GOT3 (cell line): Measurements from ENCODE around the gene SGCA.
A peak's percentile ranks its signal among the peaks of the same experiment; 100 is the strongest.

Experiments used
- DNase-seq: peaks from one replicate; lab custom pipeline; 2025; ENCODE audit warnings: mixed read lengths; lab: John Stamatoyannopoulos, UW

Gene SGCA

GRCh38 chr17:50209472-50210239 is 43.9 kb downstream of the SGCA start:
- peak; percentile 85 for DNase-seq

DNA sequence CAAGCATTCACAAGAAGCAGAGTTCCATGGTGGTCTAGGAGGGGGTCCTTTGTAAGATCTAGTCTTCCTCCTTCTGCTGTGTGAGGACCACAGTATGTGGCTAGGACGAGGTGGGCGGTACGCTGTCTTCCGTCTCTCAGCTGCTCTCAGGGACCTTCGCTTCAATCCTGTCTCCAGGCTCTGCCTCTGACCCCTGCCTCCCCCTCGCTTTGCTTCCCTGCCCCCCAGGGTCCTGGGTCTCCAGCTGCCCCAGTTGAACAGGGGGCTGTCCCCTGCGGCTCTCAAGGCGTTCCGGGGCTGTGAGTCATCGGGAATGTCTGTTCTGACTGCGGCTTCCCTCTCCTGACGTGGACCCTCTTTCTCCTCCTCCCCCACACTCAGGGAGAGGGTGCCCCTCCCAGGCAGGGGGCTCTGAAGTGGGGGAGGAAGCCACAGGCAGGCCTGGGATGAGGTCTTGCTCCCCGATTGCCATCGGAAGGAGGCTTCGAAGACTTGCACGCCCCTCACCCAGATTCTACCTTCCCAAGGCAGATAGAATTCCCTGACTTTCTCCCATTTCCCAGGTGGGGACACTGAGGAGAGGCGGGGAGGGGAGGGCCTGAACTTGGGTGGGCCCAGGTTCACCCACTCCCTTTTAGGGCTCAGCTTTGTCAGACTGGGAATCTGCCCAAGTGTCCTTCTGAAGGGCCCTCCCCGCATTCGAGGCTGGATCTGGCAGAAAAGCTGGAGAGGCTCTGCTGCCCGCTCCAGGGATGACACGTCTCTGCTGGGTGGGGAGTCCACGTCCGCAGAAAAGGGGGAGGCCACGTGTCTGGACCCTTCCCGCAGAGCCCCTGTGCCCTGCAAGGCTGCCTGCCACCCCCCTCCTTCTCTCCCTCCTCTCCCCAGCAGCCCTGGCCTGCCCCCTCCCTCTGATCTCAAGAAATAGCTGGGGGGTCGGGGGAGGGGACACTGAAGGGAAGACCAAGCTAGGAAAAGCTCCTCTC is 44.7 kb downstream of the SGCA start:
- DNase-seq: peak; percentile 39

DNA sequence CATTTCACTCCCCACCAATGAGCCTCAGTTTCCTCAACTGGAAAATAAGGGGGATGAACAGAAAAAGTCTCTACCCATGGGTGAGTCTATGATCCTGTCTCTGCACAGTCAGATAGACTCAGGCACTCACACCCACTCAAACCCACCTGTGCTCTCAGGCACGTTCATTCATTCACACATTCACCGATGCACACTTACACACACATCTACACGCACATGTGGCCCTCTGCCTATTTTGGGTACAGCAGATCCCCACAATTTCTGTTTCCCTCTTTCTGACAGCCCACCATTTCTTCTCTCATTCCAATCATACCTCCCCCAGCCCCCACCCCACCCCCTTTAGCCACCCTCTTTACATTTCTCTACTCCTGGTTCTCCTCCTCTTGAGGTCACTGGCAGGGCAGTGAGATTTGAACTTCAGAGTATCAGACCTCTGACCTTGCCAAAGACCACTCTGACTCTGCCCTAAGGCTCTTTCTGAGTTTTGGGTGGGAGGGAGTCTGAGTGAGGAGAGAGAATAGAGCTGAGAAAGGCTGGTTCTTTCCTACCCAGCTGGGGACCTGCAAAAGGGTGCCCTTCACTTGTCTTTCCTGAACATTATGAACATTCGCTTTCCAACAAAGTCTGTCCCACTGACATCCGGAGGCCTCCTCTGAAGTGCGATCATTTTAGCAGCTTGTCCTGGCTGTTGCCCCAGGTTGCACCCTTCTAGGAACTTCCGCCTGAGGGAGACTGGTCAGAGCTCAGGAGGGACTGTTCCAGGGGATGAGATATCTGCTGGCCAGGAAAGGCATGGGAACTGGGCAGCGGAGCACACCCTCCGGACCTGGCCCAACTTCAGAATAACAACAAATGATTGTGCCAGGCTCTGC is 45.7 kb downstream of the SGCA start:
- no peak for DNase-seq

GRCh38 chr17:50212121-50212843 is 46.5 kb downstream of the SGCA start:
- DNase-seq: no peak

- DNase-seq: no peak
Measured at GRCh38 chr17:50213026-50214022, 47.5 kb downstream of the SGCA start.

- no peak for DNase-seq
Measured at GRCh38 chr17:50214976-50215760, 49.4 kb downstream of the SGCA start.

DNA sequence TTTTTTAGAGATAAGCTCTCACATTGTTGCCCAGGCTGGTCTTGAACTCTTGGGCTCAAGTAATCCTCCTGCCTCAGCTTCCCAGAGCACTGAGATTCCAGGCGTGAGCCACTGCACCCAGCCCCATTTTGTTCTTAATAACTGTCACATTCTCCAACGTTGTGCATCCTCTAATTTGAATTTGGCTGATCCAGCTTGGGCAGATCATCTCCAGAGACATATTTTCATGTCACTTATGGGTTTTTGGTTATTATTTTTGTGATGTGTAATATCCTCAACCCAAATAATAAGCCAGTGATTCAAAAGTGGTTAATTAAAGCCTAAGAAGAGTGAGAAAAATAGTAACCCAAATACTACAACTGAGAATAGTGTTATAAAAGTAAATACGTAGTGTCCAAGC is 51.8 kb downstream of the SGCA start:
- DNase-seq: no peak

- no peak for DNase-seq
Measured at GRCh38 chr17:50218071-50218759, 52.4 kb downstream of the SGCA start.

DNA sequence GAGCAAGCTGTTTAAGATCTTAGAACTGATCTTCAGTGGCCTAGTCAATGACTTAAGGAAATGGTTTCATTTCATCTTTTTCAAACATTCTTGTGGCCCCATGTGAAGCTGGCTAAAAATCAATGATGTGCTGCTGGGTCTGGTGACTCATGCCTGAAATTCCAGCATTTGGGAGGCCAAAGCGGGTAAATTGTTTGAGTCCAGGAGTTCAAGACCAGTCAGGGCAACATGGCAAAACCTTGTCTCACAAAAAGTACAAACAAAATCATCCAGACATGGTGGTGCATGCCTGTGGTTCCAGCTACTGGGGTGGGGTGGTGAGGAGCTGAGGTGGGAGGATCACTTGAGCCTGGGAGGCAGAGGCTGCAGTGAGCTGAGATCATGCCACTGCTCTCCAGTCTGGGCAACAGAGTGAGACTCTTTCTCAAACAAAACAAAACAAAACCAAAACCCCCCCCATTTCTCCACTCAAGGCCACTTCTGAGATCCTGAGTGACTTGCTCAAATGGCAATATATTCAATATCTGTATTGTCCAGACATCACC is 53.0 kb downstream of the SGCA start:
- no peak for DNase-seq

GRCh38 chr17:50219342-50219741 is 53.5 kb downstream of the SGCA start:
- no peak for DNase-seq

- DNase-seq: no peak
Measured at GRCh38 chr17:50219939-50220465, 54.2 kb downstream of the SGCA start.

GRCh38 chr17:50220811-50221210 is 55.0 kb downstream of the SGCA start:
- DNase-seq: no peak

- DNase-seq: no peak
Measured at GRCh38 chr17:50221266-50221863, 55.6 kb downstream of the SGCA start.

- DNase-seq: no peak
Measured at GRCh38 chr17:50221864-50222545, 56.2 kb downstream of the SGCA start.

DNA sequence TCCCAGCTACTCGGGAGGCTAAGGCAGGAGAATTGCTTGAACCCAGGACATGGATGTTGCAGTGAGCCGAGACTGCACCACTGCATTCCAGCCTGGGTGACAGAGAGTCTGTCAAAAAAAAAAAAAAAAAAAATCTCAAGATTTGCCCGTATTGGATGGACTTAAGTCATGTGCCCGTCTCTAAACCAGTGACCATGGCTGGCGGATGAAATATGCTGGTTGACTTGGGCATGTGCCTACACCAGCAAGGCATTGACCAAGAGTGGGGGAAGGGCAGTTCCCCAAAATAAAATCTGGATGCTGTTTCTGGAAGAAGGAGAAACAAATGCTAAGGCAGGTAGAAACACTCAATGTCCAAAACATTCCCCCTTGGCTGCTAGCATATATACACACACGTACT is 57.1 kb downstream of the SGCA start:
- DNase-seq: no peak
